ENCODE data around the gene N4BP2.

The N4BP2 gene

GRCh38 chr4:40177591-40177990 is 120.9 kb downstream of the N4BP2 start:
- TF ChIP-seq WT1 (tag by site-specific recombination; IDR thresholded peaks at IDR 0.05) (no peak), ZNF560 (tag by site-specific recombination; IDR thresholded peaks at IDR 0.05; ENCODE audit: borderline replicate concordance) (no peak), ZNF571 (tag by site-specific recombination; IDR thresholded peaks at IDR 0.05) (no peak)
- ChIA-PET POLR2A (no interaction called here), CTCF (no interaction called here)
- Histone ChIP-seq H3K36me3 (ENCODE audit: control insufficient read depth in 2 of 2, insufficient read depth in 1 of 2, low read length in 2 of 2) (no peaks in the 10 kb centered on the region), H3K4me1 (ENCODE audit: control insufficient read depth, insufficient read depth, low read length) (no peaks in the 10 kb centered on the region), H3K9me3 (ENCODE audit: control insufficient read depth, insufficient read depth, low read depth, low read length) (no peaks in the 10 kb centered on the region), H3K4me3 (ENCODE audit: low read depth, low read length) (no peak overlapping the region), H3K27ac (ENCODE audit: extremely low read depth, low read depth, low read length) (no peak overlapping the region)

- CTCF ChIA-PET = no interaction called here
Observed at GRCh38 chr4:40178672-40179071, 122.0 kb downstream of the N4BP2 start.

More at GRCh38 chr4:40178672-40179071, 122.0 kb downstream of the N4BP2 start:
- Histone ChIP-seq H3K9me3 (ENCODE audit: control insufficient read depth, insufficient read depth, low read depth, low read length) (no peaks in the 10 kb centered on the region), H3K4me1 (ENCODE audit: control insufficient read depth, insufficient read depth, low read length) (no peaks in the 10 kb centered on the region), H3K27ac (ENCODE audit: extremely low read depth, low read depth, low read length) (no peak overlapping the region), H3K36me3 (ENCODE audit: control insufficient read depth in 2 of 2, insufficient read depth in 1 of 2, low read length in 2 of 2) (no peaks in the 10 kb centered on the region), H3K4me3 (ENCODE audit: low read depth, low read length) (no peak overlapping the region)
- POLR2A ChIA-PET = no interaction called here
- TF ChIP-seq, protein P1, sequence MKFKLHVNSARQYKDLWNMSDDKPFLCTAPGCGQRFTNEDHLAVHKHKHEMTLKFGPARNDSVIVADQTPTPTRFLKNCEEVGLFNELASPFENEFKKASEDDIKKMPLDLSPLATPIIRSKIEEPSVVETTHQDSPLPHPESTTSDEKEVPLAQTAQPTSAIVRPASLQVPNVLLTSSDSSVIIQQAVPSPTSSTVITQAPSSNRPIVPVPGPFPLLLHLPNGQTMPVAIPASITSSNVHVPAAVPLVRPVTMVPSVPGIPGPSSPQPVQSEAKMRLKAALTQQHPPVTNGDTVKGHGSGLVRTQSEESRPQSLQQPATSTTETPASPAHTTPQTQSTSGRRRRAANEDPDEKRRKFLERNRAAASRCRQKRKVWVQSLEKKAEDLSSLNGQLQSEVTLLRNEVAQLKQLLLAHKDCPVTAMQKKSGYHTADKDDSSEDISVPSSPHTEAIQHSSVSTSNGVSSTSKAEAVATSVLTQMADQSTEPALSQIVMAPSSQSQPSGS (tag by site-specific recombination; IDR thresholded peaks at IDR 0.05; ENCODE audit: low read depth) = no peak
- TF ChIP-seq ZNF19 (tag by site-specific recombination; IDR thresholded peaks at IDR 0.05; ENCODE audit: low read depth) (no peak), ZNF26 (tag by site-specific recombination; IDR thresholded peaks at IDR 0.05) (no peak), OVOL3 (tag by site-specific recombination; IDR thresholded peaks at IDR 0.05) (no peak), GLI2 (tag by site-specific recombination; IDR thresholded peaks at IDR 0.05; ENCODE audit: borderline replicate concordance, low read depth) (no peak), ELK4 (IDR thresholded peaks at IDR 0.05; ENCODE audit: borderline replicate concordance, low read depth, low read length) (no peak), KLF7 (tag by site-specific recombination; IDR thresholded peaks at IDR 0.05; ENCODE audit: borderline replicate concordance) (no peak), MYNN (tag by site-specific recombination; IDR thresholded peaks at IDR 0.05; ENCODE audit: borderline replicate concordance) (no peak), ZFP41 (tag by site-specific recombination; IDR thresholded peaks at IDR 0.05; ENCODE audit: borderline replicate concordance) (no peak), ZNF510 (tag by site-specific recombination; IDR thresholded peaks at IDR 0.05; ENCODE audit: insufficient replicate concordance) (no peak), ZNF433 (tag by site-specific recombination; IDR thresholded peaks at IDR 0.05; ENCODE audit: low read depth) (no peak), ZBTB21 (tag by site-specific recombination; IDR thresholded peaks at IDR 0.05) (no peak), ZNF175 (tag by site-specific recombination; IDR thresholded peaks at IDR 0.05) (no peak), GLIS1 (tag by site-specific recombination; IDR thresholded peaks at IDR 0.05) (no peak), SCRT2 (tag by site-specific recombination; IDR thresholded peaks at IDR 0.05) (no peak), SCRT1 (tag by site-specific recombination; IDR thresholded peaks at IDR 0.05; ENCODE audit: borderline replicate concordance) (no peak), ZNF138 (tag by site-specific recombination; IDR thresholded peaks at IDR 0.05; ENCODE audit: borderline replicate concordance) (no peak), ZNF184 (tag by site-specific recombination; IDR thresholded peaks at IDR 0.05) (no peak), ZNF423 (tag by site-specific recombination; IDR thresholded peaks at IDR 0.05) (no peak), PRDM2 (tag by site-specific recombination; IDR thresholded peaks at IDR 0.05; ENCODE audit: borderline replicate concordance) (no peak)

Measured in HEK293 (cell line).